HUDEP-2 (cell line): ENCODE results near the gene SELENOK.

Source experiments
- DNase-seq, 76 experiments: peaks; one replicate each; lab custom pipeline; 2025; ENCODE audit not compliant: unreplicated experiment in 76 of 76; lab: John Stamatoyannopoulos, UW

SELENOK gene

GRCh38 chr3:53885239-53885638, 6.4 kb downstream of the SELENOK start:
- DNase-seq = no peak

GRCh38 chr3:53884623-53885022, 7.0 kb downstream of the SELENOK start:
- no peak for DNase-seq

- no peak for DNase-seq
Observed at GRCh38 chr3:53883008-53883407, 8.7 kb downstream of the SELENOK start.

- peak in 73 of 76 experiments; percentile 6 to 92 (median 67) for DNase-seq
Observed at GRCh38 chr3:53881691-53882593, 9.7 kb downstream of the SELENOK start, which contains the start of gene ACTR8. Gene ACTR8, minus strand, starts transcription at chr3:53882152. Its CDS starts 51 bp downstream, at chr3:53882101.

GRCh38 chr3:53880396-53881345, 11.0 kb downstream of the SELENOK start:
- DNase-seq = no peak

- no peak for DNase-seq
Observed at GRCh38 chr3:53865732-53866499, 25.7 kb downstream of the SELENOK start.

GRCh38 chr3:53863145-53863544, 28.5 kb downstream of the SELENOK start:
- DNase-seq = no peak

- DNase-seq = no peak
Observed at GRCh38 chr3:53862241-53862640, 29.4 kb downstream of the SELENOK start.

GRCh38 chr3:53860196-53860595, 31.5 kb downstream of the SELENOK start:
- no peak for DNase-seq

GRCh38 chr3:53859178-53859577, 32.5 kb downstream of the SELENOK start:
- DNase-seq = no peak

GRCh38 chr3:53858096-53858741, 33.4 kb downstream of the SELENOK start:
- no peak for DNase-seq

- DNase-seq = no peak
Observed at GRCh38 chr3:53856964-53857363, 34.7 kb downstream of the SELENOK start.

GRCh38 chr3:53850895-53851294, 40.8 kb downstream of the SELENOK start:
- DNase-seq = no peak

GRCh38 chr3:53849916-53850315, 41.7 kb downstream of the SELENOK start:
- no peak for DNase-seq

- DNase-seq = no peak
Observed at GRCh38 chr3:53846851-53847155, 44.9 kb downstream of the SELENOK start.

- DNase-seq = peak in 29 of 76 experiments; percentile 2 to 62 (median 22)
Observed at GRCh38 chr3:53846134-53846850, 45.4 kb downstream of the SELENOK start, which contains the start of the genes CHDH and IL17RB. Gene CHDH, minus strand, starts transcription at chr3:53846419. Its CDS starts 22,411 bp downstream, at chr3:53824008. Gene IL17RB, plus strand, starts transcription at chr3:53846568. Its CDS starts 21 bp downstream, at chr3:53846589.

GRCh38 chr3:53845881-53846133, 45.9 kb downstream of the SELENOK start:
- no peak for DNase-seq

- peak in 26 of 76 experiments; percentile 2 to 32 (median 11) for DNase-seq
Observed at GRCh38 chr3:53845103-53845880, 46.4 kb downstream of the SELENOK start.
